GM03348 (cell line): ENCODE results near the gene STPG1.

ENCODE experiments used
- DNase-seq: peaks from one replicate; pipeline ENCODE4 v3.0.0; 2012; ENCODE audit warnings: low spot score

Gene STPG1

DNA sequence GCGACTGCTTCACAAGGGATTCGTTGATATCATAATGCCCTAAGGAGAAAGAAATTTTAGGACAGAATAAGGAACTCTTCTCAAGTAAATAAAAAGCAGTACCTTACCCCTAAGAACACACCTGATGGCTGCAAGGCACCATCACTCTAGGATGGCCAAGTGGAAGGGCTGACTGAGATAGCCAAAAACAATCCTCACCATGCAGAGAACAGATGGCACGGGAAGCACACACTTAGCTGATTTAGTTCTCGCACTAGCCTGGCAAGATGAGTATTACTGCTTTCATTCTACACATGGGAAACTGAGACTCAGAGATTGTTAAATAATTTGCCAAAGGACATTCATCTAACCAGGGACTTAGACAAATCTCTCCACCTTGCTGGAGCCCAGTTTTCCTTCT, 43.8 kb downstream of the STPG1 start:
- DNase-seq, result no peak

DNA sequence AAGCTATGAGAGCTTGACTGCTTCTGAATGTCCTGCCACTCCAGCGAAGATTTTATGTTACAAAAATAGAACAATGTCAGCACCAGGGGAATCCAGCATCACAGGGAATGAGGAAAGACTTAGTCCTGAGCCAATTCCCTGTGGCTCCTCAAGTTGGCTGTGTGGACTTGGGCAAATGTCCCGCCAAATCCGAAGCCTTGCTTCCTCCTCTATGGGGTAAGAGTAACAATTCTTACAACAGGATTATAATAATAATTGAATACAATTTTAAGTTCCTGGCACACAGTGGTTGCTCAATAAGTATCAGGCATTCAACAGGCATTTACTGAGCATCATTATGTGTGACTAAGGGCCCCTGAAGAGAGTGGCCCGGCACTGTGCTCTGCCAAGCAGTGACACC, 44.4 kb downstream of the STPG1 start:
- DNase-seq, result peak; percentile 24

DNA sequence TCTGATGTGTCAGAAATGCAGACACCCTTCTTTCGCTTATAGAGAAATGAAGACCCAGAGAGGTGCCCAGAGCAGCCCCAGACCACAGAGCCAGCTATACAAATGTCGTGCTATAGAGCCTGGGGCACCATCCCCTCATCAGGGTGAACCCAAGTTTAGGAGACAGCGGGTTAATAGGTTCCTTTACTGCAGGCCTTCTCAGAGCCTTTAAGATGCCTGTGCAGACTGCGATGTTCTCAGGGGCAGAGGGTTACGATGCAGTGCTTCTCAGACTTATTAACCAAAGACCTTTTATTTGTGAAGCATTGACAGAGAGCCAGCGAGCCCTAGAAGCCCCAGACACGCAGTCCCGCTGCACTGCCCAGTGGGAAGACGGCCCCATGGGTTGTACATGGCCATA, 46.9 kb downstream of the STPG1 start:
- DNase-seq, result no peak

DNA sequence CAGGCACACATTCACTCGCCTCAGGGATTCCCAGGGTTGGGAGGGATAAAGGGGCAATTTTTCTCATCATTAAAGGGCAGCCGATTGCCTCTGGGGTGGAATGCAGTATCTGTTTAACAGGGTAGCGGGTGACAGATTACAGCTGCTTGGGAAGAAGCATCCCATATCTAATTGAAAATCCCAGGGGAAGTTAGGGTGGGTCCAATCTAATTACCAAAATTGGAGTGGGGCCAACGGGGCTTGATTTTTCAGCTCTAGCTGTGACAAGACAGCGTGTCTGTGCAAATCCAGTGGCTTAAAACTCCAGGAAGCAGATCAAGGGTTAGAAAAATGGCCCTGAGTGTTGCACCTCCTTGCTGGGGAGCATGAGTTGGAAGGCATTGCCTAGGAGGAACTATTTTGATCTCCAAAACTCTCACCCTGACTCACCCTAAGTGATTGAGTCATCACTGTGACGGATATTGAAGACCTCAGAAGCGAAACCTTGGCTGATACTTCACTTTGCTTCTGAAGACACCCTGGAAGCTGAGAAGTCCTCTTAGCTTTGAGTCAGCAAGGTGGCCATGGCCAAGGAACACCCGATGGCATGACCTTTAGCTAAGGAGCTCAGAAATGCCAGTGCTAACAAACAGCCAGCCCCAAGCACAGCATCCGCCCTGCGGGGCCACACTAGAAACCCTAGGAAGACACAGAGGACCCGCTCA, 48.5 kb downstream of the STPG1 start:
- DNase-seq, result peak; percentile 85

DNA sequence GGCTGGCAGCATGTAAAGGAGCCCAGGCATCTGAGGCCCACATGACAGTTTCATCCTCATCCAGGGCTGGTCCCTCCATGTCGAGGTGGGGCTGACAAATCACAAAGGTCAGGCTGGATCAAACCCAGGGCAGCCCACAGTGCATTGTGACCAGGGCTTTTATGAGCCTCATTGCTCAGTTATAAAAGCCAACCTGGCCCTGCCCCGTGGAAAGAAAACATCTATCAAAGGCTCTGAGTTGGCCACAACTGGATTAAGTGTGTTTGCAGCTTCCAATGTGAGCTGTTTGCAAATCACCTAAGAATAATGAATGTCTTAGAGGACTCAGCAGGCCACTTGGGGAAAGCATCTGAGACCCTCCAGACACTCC, 49.0 kb downstream of the STPG1 start:
- no peak for DNase-seq

DNA sequence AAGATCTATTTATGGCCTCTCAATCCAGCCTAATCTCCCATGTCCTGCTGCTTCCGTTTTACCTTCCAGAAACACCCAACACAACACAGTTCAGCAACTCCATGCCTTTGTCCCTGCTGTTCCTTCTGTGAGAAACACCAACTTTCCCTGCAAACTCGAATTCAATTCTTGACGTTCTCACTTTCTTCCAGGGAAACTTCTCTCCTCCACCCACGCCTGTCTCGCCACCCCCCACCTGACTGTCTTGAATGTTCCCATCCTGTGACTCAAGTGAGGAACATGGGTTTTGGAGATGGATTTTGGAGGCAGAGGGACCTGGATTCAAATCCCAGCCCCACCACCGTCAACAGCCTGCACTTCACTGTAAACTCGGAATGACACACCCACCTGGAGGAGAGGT, 49.6 kb downstream of the STPG1 start:
- DNase-seq, result no peak

DNA sequence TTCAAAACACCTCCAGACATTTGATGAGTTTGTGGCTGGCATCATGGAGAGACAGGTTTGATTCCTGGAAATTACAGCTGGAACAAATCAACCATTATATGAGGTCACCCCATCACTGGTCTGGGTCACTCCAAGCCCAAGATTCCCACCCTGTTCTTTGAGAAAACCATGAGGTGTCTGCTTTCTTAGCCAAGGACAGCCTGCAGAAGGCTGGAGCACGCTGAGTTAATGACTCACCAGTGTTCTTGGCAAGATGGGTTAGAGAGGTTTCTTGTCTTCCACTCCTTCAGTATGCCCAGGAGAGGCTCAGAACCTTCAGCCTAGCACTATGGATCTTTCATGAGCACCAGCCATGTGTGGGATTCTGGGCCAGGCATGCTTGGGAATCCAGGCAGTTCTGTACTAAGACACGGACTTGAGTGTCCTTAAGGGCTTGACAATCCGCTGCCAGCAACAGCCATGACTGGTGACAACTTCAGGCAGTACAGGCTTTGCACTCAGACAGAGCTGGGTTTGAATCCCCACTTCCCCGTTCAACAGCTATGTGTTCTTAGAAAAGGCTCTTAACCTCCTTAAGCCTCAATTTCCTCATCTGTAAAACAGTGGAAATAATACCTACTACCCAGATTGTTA, 50.5 kb downstream of the STPG1 start:
- peak; percentile 86 for DNase-seq

DNA sequence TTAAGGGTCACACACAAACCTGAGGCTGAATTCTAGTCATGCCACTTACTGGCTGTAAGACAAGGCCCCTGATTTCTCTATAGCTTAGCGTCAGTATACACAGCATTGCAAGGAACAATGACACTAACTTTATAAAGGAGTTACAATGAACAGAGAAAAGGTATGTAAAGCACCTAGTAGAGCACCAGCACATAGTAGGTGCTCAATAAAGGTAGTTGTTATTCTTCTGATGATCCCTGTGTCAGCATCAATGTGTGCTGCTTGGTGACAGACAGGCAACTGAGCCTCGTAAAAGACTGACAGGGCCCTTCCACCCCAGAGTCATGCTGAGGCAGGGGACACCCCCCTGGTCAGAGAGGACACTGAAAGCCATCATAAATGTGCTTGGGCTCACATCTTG, 51.2 kb downstream of the STPG1 start:
- DNase-seq, result no peak

DNA sequence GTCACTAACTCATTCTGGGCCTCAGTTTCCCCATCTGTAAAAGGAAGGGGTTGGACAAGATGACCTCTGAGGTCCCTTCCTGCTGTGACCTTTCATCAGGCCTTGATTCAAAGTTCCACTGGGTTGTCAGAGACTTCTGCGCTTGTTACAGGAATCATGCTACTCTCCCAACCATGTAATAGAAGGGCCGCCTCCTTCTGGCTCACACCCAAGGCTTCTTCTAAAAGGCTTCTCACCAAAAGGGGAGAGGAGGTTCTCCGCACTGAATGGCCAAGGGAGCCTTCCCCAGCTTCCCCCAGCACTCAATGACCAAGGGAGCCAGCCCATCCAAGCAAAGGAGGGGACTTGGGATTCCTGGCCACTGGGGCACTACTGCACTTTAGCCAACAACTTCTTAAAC, 51.8 kb downstream of the STPG1 start:
- no peak for DNase-seq

DNA sequence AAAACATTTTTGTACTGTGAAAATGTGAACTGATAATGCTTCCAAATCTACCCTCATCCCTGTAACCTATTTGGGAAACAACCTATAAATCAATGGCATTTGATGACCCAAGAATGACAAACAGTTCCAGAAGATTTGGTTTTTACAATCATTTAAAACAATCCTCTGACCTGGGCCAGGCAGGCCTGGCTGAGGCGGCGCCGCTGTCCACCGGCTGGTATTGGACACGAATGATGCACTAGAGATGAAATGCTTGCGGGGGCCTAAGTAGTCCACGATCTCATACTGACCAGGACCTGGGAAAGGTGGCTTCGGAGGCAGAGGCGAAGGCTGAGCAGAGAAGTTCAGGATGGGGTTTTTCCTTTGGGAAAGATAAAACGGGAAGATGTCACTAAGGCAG, 52.9 kb downstream of the STPG1 start:
- DNase-seq, result no peak

DNA sequence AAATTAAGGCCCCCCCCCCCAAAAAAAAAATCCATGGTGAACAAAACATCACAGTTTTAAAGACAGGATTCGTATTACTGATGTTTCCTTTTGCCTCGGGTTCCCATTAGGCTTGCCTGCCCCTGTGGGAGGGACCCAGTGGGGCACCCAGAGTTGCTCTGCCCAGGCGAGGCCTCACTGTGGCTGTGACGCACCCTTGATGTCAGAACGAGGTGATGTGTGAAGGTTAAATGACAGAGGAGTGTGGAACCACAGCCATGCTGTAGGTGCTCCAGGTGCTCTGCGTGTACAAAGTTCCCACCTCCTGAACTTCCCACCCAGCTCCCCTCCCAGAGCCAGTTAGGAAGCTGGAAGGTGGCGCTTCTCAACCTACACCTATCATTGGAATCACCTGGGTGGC, 56.5 kb downstream of the STPG1 start:
- no peak for DNase-seq

DNA sequence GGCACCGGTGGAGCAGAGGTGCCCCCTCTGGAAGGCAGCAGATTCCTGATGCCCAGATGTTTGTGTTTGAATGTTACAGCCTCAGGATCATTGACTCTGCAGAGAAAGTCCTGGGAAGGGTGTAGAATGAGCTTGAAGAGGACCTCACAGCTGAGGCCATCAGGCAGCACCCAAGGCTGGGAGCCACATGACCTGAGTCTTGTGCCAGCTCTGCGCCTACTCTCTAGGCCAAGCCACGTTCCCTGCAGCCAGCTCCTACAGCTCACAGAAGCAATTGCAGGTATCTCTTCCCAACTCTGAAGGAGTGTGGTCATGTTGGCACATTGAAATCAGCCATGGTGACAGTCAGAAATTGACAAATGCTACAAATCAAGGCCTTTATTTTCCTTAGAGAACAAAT, 58.1 kb downstream of the STPG1 start:
- no peak for DNase-seq

DNA sequence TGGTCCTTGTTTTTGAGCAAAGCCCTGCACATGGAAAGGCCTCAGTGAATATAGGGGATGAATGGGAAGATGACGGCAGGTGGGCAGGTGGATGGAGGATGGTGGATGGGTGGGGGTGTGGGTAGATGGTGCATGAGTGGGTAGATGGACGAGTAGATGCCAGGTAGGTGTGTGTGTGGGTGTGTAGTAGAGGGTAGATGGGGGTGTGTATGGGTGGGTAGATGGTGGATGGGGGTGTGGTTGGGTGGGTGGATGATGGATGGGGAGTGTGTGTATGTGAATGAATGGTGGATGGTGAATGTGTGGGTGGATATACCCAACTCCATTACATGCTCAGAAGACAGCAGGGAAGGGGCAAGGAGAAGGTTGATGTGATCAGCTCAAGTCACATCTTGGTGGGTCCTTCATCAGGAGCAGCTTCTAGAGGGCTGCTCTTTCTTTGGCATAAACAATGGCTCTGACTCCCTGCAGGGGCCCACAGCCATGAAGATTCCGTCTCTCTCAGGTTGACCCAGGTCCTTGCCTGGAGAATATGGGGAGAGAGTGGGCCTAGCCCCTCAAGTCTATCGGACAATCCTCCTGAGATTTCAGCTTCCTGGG, 60.2 kb downstream of the STPG1 start:
- no peak for DNase-seq

DNA sequence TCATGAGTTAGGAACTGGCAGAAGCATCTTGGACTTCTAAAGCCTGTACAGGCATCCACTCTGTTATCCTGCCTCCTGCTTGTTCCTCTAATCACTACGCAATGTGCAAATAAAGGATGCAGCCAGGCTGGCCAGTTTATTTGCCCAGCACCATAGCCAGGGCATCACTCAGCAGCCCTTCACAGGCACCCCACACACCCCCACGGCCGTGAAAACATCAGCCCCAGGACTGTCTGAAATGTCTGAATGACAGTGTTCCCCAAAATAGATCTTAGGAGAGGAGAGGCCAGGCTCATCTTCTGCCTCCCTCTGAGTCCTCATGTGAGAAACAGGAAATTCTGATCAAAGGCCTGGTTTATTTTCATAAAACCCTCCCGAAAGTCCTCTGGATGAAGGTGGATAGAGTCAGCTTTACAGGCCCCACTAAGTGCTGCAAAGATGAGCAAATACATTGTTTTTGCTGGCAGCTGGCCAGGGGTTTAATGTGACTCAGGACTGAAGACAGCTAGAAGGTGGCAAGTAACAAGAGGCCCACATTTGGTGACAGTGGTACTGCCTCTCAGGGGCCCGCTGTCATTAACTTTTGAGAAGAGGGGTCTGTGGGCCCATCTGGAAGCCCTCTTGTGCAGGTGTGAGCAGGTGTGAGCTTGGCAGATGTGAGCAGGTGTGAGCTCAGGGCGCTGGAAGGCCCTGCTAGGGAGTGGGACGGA, 61.5 kb downstream of the STPG1 start:
- peak; percentile 28 for DNase-seq

DNA sequence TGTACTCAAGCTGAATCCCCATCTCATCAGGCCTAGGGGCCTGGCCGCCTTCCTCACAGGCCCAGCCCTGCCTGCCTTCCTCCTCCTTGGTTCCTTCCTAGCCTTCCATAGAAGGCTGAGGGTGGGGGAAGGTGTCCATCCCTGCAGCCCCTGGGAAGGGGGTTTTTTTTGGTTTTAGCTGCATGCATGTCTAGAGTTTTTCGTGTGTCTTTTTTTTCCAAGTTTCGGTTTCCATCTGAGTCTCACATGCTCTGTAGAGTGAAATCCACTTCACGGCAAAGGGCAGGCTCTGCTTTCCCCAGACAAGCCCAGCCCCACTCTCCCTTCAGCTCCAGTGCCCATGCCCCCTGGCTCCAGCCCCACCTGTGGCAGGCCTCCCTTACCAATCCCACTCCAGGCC, 62.3 kb downstream of the STPG1 start:
- DNase-seq, result no peak

DNA sequence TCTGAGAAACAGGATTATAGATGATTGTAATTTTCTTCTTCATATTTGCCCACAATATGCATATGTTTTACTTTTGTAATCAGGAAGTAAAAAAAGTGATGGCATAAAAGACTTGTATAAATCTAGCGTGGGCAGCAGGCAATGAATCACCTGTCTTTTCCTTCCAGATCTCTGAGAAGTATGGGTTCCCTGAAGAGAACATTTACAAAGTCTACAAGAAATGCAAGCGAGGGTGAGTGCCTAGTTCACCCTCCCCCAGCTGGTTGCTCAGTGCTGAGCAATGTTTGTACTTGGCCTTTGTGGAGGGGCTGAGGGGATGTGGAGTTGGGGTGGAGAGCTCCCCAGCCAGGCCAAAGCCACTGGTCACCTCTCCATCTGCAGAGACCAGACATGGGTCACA, 63.7 kb downstream of the STPG1 start:
- no peak for DNase-seq

DNA sequence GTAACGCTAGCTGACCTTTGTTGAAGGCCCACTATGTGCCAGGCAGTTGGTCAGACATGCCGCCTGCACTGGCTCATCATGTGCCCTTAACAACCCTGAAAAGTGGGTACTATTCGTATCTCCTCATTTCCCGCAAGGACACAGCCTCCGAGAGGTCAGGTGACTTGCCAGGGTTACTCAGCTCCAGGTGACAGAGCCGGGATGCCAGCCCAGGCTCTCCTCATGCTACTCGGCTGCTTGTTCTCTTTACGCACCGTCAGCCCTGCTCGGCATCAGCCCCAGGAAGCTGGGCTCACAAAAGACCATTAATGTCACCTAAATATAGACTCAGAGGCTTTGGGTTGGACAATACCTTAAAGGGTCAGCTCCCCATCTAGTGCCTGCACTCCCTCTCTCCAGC, 65.4 kb downstream of the STPG1 start:
- no peak for DNase-seq

DNA sequence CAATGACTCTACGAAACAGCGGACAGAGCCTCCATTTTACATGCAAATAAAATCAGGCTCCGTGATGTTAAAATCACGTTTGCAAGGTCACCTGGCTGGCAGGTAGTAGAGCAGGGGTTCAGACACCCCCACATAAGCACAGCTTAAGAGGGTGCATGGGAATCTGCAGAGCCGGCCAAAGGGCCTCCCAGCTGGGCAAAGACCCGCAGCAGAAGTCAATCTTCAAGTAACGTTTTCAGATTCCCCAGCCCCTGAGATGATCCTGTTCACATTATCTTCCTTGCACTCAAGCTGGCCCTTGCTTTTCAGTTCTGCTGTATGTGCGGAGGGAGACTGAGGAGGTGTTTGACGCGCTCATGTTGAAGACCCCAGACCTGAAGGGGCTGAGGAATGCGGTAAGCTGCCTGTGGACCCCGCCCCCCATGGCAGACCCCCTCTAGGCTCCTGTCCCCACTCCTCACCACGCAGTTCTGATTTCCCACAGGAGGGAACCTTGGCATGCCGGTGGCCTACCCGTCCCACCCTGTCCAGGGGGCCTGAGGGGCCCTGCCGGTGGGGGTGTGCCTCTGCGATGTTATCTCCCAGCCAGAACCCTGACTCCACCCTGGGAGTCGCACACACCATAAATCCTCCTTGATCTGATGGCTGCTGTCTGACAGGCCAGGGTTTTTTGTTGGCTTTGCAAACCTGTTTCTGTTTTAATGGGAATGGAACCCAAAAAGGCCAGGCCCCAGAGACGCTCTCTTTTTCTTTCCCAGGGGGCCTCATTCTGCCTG, 66.2 kb downstream of the STPG1 start:
- DNase-seq, result no peak

DNA sequence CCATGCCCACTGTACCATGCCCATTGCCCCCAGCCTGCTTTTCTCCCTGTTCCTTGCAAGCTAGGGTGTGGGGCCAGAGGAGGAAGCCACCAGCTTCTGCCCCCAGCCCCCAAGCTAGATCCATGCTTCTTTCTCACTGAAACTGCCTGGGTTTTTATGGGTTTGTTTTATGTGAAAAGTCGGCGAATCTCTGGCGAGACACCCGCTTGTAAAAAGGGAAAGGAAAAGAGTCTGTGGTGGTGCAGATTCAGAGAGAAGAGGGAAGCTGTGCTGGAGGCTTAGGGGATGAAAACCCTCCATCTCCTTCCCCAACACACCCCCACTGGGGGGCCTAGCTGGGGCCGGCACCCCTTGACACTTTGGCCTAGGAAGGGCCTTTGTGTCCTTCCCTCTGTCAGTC, 68.2 kb downstream of the STPG1 start:
- DNase-seq, result no peak

DNA sequence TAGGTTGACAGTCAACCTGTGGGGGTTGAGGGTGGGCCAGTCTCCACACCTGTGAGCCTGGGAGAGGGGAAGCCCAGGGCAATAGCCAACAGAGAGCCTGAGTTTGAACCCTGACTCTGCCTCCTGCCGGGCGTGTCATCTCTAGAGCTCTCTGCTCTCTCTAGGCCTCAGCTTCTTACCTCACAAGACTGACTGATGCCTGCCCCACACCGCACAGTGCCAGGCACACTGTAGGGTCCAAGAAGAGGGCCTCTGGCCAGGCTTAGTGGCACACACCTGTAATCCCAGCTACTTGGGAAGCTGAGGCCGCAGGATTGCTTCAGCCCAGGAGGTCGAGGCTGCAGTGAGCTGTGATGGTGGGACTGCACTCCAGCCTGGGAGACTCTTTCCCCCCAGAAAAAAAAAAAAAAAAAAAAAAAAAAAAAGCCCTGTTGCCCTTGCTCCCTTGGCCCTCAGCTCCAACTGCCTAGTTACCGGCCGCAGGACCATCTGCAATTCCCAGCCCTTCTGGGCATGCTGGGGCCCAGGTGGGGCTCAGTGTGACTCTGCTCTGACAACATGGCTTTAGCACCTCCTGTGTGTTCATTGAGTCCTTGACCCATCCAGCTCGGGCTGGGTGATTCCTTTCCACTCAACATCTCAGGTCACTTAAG, 69.4 kb downstream of the STPG1 start:
- DNase-seq, result no peak

DNA sequence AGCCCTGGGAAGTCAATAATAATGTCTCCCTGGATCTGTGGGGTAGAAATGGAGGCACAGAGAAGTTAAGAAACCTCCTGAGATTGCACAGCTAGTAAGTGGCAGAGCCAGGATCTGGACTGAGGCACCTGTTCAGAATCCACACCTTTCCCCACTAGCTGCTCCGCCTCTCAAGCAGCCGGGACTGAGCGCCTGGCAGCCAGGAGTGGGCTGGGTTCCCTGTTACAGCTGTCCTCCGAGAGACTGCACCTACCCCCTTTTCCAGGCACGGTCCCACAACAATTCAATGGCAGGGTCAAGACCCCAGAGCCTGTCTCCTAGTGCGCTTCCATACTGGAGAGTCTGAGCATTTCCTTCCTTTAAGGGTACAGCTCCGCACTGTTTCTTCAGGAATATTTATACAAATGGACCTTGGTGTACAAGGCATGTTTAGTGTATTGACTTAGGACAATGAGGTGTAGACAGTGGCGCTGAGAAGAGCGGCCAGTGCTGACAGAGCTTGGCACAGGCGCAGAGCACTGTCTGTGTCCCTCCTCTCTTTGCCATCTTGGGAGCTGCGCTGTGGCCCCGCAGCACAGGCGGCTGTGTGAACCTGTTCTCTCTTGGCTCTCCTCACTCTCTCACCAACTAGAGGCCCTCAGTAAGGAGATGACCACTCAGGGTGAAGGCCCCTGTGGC, 70.0 kb downstream of the STPG1 start:
- DNase-seq, result no peak
